ENCODE data around the gene C2orf76.

C2orf76 gene

DNA sequence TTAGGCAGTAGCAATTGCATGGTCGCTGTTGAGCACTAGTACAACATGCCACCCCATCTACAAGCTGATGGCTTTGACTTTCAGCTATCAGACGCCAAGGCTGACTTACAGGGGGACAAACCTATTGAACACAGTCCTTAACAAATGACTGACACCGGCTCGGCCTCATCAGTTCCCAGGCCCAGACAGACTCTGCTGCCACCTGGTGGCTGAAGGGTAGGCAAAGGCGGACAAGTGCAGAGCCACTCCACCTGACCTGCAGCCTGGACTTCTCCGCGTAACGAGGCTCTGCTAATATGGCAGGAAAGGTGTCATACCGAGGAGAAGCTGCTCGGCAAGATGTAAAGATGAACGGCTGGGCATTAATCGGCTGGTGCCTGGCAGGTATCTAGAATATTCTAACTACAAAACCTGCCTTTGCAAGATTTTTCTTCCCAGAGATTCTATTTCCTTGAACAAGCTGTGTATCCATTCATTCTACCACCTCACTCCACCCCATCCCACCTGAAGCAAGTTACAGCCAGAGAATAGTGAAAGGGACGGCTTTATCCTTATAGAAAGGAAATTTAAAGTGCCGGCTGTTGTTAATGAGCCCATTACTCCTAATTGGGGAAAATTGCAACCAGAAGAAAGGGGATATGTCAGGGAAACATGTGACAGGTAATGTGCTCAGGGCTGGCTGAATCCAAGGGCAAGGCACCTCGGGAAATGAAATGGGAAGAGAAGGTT lies 75.6 kb downstream of the C2orf76 start:
- peak; percentile 44 for DNase-seq (ENCODE audit: low read depth)
- TF ChIP-seq CTCF (IDR thresholded peaks at IDR 0.05; ENCODE audit: low read depth, low read length, missing control alignments) = peak; percentile 98
- H3K4me3 ChIP-seq (ENCODE audit: low read depth, low read length) = no peak overlapping the region

GRCh38 chr2:119289642-119290041 lies 77.0 kb downstream of the C2orf76 start:
- H3K4me3 ChIP-seq (ENCODE audit: low read depth, low read length) = no peak overlapping the region
- no peak for TF ChIP-seq CTCF (IDR thresholded peaks at IDR 0.05; ENCODE audit: low read depth, low read length, missing control alignments)
- no peak for DNase-seq (ENCODE audit: low read depth)

DNA sequence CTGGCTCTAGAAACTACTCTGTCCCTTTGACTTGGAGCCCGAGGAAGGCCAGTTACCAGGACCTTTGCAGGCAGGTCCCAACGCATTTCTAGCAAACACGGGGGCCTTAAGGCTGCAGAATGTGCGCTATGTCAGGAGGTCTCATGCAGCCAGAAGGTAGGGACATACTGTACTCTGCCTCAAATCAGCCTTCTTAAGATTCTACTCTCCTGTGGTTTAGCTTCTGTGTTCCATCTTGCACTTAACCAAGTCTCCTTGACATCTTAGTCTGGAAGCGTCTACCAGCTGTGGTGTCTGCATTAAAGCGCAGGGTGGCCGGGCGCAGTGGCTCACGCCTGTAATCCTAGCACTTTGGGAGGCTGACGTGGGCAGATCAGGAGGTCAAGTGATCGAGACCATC lies 77.5 kb downstream of the C2orf76 start:
- DNase-seq (ENCODE audit: low read depth) = no peak
- no peak for TF ChIP-seq CTCF (IDR thresholded peaks at IDR 0.05; ENCODE audit: low read depth, low read length, missing control alignments)
- H3K4me3 ChIP-seq (ENCODE audit: low read depth, low read length) = no peak overlapping the region

GRCh38 chr2:119288576-119288975 lies 78.1 kb downstream of the C2orf76 start:
- no peak for DNase-seq (ENCODE audit: low read depth)

DNA sequence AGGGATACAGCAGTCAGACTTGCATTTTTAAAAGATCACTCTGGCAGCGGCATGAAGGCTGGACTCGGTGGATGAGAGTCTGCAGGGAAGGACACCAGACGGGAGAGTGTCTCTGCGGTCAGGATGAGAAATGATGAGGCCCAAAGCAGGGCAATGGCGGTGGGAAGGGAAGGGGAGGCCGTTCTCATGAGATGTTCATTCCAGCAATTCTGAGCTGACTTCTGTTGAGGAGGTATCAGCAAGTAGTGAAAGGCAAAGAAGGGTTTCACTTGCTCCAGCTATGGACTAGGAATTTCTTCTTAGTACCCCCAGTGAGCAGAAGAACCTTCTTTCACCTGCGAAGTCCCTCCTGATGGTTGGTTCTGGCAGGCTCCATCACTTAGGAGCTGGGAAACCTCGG lies 80.0 kb downstream of the C2orf76 start:
- DNase-seq (ENCODE audit: low read depth) = no peak
- H3K4me3 ChIP-seq (ENCODE audit: low read depth, low read length) = no peak overlapping the region
- TF ChIP-seq CTCF (IDR thresholded peaks at IDR 0.05; ENCODE audit: low read depth, low read length, missing control alignments) = no peak

More at GRCh38 chr2:119288576-119288975, 78.1 kb downstream of the C2orf76 start:
- H3K4me3 ChIP-seq (ENCODE audit: low read depth, low read length) = no peak overlapping the region
- TF ChIP-seq CTCF (IDR thresholded peaks at IDR 0.05; ENCODE audit: low read depth, low read length, missing control alignments) = no peak

DNA sequence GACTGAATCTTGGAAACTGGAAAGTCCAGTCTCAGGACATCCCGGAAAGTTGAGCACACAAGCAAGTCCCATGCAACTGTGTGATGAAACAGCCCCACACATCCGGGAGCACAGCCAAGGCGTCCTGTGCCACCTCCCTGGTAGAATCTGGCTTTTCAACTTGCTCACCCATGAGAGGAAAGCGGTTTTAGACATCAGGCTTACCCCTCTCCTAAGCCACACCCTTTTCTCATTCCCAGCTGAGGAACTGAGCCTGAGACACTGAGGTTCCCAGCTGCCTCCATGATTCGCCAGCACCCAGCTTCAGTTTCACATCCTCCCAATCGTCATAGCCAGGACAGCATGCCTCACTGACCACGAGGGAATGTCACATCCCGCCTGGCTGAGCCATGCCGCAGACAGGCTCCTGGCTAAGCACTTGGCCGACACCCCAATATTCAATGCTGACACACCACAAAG lies 82.7 kb downstream of the C2orf76 start:
- TF ChIP-seq CTCF (IDR thresholded peaks at IDR 0.05; ENCODE audit: low read depth, low read length, missing control alignments) = no peak
- no peak for DNase-seq (ENCODE audit: low read depth)
- no peak overlapping the region for H3K4me3 ChIP-seq (ENCODE audit: low read depth, low read length)

DNA sequence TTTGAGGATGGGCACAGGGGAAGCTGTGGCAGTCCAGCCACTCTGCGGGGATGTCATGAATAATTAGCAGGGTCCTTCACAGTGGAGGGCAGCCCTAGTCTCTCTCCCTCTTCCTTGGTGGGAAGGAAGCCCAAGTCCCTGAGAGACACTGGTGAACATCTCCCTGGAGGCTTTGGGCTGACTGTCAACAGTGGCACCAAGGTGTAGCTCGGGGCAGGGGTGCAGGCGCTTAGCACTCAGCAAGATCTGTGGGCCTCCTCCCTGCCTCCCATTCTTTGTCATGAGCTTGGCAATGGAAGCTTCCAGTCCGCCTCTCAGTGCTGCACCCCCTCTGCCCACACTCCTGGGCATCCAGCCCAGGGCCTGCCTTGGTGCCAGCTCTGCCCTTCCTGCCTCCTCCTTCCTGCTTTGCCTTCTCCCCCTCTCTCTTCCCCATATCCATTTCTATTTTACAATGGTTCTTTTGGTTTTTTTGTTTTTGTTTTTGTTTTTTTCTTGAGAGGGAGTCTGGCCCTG lies 83.6 kb downstream of the C2orf76 start:
- DNase-seq (ENCODE audit: low read depth) = no peak
- H3K4me3 ChIP-seq (ENCODE audit: low read depth, low read length) = no peak overlapping the region
- no peak for TF ChIP-seq CTCF (IDR thresholded peaks at IDR 0.05; ENCODE audit: low read depth, low read length, missing control alignments)
